Measurements from ENCODE around the gene SRP14.
A peak's percentile ranks its signal among the peaks of the same experiment; 100 is the strongest.
"Not testable (repeated sequence)": the region's sequence is repeated elsewhere in the genome, so short reads cannot be mapped to it uniquely, and the experiment has no call there.

The SRP14 gene

DNA sequence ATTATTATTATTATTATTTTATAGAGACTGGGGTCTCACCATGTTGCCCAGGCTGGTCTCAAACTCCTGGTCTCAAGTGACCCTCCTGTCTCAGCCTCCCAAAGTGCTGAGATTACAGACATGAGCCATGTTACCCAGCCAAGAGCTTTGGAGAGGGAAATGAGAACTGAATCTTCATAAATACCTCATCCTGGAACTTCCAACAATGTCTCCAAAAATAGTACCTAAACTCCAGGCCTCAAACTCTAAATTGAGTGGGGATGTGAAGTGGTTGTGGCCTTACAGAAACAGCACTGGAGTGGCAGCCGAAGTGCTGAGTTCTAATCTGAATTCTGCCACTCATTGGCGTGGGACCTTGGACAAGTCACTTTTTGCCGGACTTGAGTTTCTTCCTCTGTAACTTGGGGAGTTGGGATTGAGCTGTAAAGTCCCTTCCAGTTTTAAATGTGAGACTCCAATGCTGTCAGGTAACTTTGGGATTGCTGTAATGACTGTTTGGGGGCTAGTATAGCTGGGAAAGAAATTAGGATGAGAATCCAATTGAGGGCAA is 10.0 kb upstream of the SRP14 start:
- no peak for DNase-seq

DNA sequence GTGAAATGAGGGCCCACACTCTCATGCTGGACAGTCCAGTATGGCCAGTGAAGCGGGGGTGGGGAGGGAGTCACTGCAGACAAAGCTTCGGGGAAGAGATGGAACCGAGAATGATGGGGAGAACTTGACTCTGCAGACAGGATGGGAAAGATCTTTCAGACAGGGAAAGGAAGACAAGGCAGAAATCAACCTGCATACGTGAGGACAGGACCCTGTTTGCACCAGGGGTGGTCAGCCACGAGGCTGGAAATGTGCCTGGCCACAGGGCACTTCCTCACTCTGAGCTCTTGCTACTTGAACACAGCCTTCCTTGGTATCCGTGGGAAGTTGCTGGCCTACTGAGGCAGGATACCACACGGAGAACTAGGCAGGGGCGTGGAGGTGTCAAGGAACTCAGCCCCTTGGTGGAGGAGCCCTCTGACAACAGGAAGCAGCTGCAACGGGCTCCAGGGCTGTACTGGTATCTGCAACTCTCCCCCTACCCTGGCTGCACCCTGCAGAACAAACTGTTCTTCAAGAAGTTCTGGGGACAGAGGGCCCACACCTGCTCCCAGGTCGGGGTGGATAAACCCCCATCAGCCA is 9.3 kb upstream of the SRP14 start:
- no peak for DNase-seq

DNA sequence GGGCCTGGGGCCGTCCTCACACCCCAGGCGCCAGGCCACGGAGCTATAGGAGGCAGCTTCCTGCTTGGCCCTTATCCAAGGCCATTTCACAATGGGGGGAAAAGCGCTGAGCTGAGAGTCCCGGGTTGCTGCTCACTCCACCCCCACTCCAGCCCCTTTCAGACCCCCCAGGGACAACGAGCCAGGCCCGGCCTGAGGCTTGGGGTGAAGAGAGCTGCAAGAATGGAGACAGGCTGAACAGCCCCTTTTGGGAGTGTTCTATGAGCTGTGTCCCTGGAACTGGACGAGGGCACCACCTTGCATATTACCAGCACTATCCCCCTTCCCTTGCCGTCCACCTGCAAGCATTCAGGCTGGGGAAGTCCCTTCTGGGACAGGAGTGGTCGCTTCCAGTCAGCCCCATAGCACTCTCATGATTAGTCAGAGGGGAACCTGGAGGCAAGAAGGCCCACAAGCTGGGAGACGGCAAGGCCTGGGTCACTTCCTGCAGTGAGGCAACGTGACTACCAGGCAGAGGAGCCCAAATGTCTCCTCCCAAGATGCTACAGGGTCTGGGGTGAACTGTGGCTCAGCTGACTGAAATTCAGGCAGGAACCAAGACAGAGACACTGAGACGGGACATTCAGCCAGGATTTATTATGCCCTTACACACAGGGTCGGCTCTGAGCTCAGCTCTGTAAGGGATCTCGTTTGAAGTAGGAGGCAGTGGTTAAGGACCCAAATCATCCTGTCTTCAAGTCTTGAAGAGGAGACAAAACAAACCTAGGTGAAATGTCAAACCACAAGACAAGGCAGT is 8.6 kb upstream of the SRP14 start:
- peak; percentile 85 for DNase-seq

DNA sequence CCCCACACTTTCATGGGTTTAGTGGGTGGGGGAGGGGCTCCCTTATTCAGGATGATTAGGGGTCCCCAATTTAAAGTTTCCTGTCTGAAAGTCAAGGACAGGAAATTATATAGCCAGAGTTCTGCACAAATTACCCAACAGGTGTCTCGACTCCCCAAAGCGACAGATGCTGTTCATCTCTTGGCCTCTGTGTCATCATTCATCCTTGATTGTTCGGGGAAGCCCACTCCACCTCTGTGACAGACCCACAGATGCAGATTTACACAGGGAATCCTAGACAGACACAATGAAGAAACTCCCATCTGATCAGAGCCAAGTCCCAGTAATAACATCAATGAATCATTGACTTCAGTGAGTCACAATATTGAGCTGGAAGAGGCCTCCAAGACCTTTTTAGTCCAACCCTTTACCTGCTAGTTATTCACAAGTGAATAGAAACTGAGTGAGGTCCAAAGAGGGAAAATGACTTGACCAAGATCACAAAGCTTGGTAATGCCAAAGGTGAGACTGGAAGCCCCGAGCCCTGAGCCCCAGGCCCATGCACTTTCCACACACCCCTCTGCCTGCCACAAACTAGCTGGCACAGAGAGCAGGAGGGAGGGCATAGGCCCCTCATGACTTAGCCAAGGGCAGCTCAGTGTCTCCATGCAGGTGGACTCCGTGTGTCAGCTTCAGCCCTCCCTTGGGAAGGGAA is 7.9 kb upstream of the SRP14 start:
- no peak for DNase-seq

DNA sequence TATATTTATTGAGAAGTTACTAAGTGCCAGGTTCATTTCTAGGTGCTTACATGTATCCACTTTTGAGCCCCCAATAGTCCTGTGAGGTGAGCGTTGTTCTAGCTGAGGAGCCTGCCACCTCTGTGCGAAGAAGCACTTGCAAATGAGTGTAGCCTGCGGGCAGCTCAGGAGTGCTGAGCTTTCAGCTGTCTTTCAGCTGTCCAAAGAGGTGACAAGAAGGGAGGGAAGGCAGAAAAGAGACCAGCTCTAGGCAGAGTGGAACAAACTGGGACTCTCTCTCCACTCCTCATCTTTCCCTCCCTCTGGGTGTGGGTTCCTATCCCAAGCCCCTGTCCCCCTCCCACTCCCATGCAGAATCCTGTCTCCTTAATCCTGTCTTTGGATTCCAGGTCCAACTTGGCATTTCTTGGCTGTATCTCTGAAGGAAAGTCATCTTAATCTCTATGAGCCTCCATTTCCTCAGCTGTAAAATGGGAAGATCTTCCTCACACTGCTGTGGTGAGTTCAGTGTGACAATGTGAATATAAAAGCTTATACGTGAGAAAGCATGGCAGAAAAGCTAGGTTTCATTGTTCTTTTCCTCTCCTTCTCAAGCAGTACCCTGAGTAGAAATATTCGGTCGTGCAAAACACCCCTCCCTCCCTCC is 6.7 kb upstream of the SRP14 start:
- DNase-seq, result no peak

DNA sequence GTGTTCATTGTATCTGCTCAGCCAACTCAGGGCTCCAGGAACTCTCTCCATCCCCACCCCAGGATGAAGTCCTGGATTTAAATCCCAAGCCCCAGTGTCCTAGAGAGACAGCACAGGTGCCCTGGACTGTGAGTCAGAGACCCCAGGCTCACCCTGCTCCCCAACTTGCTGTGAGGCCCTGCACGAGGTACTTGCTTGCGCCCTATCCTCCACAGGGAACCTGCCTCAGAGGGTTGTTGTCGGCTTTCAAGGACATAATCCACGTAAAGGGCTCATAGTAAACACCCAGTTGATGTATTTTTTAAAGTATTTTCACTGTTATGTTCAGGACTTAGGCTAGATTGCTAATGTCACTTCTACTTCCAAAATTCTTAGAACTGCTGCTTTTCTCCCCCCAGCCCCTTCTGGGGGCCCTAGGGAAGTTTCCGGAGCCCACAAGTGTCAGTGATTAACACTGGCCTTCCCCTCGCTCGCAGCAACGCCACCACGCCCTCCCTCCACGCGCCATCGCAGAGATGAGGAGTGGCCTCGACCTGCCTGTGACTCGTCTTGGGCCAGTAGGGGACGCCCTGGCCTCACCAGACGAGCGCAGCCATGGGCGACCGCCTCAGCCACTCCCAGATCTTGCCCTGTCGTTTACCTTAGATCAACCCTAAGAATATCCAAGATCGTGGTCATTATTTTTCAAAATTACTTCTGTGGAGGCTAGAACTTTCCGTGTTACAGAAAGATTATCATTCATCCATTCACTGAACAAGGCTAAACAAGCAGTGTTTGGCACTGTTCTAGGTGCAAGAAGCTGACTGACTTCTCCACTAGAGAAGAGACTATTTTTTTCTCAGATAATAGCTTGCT is 6.0 kb upstream of the SRP14 start:
- DNase-seq, result peak; percentile 87

DNA sequence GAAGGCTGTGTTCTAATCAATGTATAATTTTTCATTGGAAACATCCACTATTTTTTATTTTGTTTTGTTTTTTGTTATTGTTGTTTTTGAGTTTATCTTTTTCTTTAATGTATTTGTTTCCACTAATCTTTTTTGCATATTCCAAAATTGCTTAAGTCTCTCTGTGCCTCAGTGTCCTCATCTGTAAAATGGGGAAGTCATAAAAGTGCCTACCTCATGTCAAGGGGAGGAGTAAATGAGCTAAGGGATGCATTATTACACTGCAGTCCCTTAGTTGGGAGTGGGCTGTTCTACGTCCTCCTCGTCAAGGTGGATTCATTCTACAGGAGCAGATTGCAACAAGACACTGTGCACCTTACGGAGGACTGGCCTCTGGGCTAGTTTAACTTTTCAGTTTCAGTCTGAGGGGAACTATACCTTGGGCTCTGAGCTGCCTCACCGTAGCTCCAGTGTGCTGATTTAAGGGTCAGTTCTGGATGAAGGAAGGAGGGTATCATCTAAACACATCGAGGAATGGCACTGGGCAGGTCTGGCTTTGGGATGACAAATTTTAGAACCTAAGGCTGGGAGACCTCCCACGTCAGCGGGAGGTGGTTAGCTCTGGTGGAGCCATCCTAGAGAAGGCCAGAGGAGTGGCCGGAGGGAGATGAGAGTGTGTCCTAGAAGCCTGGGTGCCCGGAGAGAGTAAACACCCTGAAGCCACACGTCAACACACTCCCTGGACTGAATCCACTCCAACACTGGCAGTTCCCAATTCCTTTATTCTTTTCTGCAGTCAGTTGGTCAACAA is 5.1 kb upstream of the SRP14 start:
- no peak for DNase-seq

DNA sequence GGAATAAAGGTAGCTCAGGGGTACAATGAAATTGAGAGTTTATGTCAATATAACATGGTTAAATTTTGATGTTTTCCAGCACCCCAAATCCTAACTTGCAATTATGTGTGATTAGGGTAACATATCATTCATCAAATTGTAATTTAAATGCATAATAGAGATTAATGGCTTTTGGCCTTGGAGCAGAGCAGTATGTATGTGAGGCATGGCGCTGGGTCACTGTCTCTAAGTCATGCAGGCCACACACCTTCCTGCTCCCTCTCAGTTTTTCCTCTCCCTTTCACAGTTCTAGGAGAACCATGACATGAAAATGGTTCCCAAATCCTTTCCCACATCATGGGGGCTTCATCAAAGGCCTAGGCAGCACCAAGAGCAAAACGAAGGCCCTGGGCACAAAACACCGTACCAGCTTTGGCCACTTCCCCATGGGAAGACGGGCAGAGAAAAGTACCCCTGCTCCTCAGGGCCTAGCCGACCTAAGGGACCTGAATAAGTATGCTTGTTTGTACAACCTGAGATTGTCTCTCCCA is 3.9 kb upstream of the SRP14 start:
- no peak for DNase-seq

DNA sequence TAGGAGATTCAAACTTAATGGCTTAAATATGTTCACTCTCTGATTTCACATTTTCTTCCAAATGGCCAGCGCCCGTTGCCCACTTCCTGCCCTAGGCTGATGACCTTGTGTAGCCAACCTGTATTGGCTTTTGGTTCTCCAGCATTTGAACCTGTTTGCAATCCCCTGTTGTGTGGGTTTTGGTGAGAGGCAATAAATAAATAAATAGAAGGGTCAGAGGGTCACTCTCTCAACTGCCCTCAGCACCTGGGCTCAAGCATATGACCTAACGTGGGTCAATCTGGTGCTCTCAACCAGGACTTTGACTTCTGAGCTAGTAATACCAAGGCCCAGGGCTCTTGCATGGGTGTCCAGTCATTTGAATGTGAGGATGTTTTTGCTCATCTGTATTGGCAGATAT is 1.8 kb upstream of the SRP14 start:
- no peak for DNase-seq

DNA sequence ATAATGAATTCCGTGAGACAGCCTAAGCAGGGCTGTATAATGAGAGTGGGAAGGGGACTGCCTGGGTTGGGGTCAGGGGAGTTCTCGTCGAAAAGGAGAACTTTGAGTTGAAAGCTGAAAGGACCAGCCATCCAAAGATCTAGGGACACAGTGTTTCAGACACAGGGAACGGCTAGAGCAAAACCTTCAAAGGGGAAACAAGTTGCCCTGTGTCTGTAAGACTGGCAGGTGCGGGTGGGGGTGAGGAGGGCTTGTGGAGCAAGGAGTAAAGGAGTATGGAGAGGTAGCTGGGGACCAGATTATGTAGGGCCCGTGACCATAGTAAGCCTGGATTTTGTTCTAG is 1.3 kb upstream of the SRP14 start:
- DNase-seq, result no peak

DNA sequence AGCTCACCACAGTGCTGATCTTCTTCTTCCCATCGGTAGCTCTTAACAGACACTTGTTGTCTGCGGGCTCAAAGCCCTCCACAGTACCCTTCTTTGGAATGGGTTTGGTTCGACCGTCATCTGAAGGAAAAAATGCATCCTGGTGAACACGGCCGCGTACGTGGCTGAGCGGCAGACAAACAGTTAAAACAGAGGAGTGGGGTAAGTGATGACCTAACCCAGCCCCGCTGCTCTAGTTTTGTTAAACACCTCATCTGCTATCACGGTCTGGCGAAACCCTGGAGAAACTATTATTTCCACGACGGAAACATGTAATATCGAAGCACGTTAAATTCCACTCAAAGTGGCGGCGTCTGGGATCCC is 725 bp downstream of the SRP14 start:
- no peak for DNase-seq

DNA sequence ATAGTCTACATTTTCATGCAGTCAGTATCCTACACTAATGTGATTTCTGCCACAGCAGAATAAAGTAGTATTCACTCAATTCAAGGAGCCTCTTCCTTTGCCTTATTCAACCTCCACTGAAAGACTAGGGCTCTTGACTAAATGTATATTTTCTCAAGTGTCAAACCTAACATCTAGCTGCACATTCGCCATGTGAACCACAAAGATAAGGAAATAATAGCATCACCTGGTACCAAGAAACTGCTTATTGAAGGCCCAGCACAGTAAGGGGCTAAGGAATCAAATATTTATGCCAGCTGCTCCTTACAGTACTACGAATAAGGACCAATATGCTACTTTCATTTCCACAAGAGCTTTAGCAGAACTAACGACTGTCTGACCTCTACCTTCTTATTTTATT is 1.3 kb downstream of the SRP14 start:
- no peak for DNase-seq

DNA sequence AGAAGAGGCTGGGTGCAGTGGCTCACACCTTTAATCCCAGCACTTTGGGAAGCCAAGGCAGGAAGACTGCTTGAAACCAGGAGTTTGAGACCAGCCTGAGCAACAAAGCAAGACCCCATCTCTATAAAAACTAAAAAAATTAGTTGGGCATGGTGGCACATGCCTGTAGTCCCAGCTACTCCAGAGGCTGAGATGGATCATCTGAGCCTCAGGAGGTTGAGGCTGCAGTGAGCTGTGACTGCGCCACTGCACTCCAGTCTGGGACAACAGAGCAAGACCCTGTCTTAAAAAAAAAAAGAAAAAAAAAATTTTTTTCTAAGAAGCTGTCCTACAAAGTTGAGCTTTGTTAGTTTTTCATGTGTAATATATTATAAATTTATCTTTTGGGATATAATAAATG is 3.8 kb downstream of the SRP14 start:
- not testable (repeated sequence) for DNase-seq

DNA sequence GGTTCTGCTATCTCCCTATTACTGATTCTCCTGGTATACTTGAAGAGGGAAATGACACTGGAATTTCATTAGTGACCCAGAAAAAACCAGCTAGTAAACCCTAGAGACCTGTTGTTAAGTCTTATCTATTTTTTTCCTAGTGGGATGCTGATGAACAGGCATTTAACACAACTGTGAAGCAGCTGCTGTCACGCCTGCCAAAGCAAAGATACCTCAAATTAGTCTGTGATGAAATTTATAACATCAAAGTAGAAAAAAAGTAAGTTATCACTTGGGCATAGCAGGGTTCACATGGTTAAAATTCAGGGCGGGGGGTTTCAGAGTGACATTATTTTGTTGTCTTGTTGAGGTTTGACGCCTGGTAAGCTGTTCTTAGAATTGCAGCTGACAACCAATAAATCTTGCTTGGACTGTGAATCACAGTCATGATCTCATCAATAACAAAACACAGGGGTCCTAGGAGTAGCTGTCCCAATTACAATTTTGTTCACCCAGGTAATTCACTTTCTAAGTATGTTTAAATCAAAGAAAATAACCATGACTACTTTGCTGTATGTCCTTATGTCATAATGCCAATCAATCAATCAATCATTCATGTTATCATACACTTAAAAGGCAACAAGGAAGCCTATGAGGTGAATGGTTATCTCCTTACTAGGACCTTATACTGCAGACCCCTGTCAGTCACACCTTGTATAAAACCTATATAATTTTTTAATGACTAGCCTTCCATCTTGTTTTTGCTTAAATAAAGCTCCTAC is 4.6 kb downstream of the SRP14 start:
- DNase-seq, result no peak

DNA sequence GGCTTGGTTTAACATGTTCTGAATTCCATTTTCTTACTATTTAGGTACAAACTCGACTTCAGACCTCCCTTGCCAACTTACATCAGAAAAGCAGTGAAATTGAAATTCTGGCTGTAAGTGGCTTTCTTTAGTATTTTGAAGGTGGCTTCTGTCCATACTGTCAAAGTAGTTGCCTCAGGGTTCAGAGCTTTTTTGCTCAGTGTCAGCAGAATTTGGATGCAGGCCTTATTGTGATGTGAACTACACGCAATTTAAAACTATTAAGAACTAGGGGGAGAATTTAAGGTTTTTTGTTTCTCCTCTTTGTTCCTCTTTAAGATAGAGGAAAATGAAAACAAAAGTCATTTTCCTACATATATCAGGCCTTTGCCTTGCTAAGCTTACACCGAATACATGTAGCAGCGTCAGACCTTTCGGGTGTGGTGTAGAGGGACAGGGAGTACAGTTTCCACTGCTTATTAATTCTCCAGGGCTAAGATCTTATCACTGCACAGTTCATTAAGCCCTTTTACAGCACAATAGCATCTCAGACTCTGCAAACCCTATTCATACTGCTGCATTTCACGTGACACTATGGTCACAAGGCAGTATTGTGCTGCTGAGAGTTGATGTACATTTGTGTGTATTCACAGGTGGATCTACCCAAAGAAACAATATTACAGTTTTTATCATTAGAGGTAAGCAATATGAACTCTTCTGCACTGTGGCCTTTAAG is 6.7 kb downstream of the SRP14 start:
- DNase-seq, result no peak

DNA sequence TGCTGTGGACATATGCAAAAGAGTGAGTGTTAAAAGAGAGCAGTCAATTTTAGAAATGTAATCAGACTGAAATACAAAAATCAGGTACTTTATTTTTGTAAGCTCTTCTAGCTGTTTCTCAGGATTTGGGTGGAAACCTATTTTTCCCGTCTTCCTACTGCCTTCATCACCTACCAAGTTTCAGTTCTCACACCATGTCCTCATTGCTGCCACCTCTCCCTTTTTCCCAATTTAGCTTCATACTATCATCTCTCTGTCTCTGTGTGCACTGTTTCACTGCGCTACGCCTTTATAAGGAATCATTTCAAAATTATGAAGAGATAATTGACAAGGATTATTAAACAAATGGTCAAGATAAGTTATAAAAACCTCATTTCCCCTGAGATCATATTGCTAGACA is 7.7 kb downstream of the SRP14 start:
- DNase-seq, result no peak

DNA sequence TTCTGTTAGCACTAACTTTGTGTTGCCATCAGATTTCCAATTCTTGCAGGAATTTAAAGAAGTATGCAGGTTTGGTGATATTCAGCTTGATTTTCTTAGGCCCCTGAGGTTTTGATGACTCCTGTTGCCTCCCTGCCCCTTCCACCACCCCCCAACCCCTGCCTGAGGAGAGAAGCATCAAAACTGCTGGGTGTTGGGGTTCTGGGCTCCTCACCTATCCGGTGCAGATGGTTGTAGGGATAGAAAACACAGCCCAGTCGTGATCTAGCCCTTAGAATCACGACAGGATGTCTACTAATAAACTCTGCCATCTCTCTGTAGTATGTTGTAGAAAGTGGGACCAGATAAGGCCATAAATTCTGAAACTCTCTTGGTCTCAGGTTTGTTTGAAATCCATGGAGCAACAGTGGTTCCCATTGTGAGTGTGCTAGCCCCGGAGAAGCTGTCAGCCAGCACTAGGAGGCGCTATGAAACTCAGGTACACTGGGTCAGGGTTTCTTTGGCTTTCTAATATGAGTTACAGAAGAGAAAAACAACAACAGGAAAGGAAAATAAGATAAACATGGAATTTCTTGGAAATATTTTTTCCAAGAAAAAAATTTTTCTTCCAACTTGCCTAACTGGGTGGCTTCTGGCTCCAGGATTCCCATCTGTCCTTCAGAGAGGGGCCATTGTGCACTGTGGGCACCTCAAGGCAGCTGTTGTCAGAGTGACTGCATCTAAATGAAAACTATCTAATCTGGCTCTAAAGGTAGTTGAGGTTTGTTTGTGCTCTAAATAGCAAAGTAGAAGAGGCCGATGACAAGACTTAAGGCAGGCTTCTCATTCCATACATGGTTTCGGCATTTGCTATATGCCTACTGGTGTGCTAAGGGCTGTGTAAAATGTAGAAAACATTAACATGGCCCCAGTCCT is 8.7 kb downstream of the SRP14 start:
- DNase-seq, result no peak

DNA sequence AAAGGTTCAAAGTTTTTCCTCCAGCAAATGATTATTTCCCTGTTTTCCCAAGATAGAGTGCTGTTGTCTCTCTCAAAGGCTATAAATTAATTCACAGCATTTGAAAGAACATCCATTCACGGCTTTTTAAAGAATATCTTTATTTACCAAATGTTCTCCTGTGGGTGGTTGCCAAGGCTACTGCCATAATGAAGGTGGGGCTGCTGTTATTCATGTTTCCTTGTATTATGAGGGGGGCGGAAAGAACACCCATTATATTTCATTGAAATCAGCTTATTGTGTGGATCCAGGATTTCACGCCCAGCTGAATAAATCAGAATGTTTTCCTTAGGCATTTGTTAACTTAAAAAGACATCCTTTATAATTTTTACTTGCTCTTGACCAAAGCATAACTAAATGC is 10.1 kb downstream of the SRP14 start:
- no peak for DNase-seq

DNA sequence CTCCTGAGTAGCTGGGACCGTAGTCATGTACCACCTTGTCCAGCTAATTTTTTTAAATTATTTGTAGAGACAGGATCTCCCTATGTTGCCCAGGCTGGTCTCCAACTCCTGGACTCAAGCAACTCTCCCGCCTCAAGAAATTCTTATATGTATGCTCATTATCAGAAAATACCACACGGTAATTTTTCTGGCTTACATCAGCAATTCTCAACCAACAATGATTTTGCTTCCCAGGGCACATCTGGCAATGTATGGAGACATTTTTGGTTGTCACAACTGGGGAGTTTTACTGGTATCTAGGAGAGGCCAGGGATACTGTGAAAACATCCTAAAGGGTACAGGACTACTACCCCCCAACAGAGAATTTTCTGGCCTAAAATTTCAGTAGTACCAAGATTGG is 10.8 kb downstream of the SRP14 start:
- DNase-seq, result no peak
